ENCODE data around the gene CD38.

The CD38 gene

DNA sequence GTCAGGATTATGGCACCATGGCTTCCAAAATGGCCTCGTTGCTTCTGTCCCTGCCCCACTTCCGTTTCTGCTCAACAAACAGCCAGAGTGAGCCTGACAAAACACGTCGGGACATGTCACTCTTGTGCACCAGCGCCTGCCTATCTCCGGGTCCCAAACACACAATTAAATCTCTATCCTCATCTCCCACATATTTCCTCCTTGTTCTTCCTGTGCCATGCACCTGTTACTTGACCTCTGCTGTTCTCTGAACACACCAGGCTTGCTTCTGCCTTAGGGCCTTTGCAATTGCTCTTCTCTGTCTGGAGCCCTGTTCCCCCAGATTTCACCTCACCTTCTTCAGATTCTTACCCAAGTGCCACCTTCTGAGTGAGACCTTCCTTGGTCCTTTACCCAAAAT lies 12.7 kb upstream of the CD38 start:
- DNase-seq, result peak in 1 of 5 experiments; percentile 17

DNA sequence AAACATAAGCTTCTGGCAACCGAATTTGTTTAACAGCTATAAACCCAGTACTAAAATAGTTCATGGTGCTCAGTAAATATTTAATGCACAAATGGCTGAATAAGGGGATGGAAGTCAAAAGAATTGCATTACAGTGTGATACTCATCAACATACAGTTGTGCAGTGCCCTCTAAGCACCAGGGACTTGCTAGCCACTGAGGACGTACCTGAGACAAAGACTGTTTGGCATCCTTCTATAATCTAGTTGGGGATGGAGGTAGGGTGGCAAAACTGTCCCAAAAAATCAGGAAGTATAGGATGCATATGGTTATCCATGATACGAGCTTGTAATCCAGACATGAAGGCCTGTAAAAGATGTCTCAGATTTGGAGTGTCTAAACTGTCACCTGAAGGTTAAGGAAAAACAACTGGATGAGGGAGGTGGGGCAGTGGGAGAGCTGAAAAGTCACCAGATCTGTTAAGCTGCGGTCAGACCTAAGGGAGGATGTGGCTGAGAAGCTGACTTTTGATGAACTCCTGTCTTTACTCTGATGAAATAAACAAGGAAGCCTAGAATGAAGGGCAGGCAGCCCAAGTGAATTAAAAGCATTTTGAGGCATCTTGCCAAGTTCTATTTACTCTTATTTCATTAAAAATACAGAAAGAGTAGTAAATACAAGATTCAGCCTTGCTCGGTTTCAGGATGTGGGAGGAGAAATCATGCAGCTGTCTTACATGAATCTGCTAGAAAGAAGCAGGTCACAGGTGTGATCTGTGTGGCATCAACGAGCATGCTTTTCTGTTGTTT lies 12.0 kb upstream of the CD38 start:
- peak in 3 of 5 experiments; percentile 24 to 82 (median 56) for DNase-seq

DNA sequence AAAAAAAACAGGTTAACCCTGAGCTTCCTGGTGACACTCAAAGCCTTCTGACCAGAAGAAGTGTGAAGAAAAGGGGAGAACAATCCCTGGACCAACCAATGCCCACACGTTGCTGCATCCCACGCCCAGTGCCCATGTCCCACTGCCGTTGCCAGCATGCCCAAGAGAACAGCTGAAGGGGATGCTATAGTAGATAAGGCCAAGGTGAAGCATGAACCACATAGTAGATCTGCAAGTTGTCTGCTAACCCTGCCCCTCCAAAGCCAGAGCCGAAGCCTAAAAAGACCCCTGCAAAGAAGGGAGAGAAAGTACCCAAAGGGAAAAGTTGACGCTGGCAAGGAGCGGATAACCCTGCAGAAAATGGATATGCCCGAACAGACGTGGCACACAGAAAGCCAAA lies 11.3 kb upstream of the CD38 start:
- no peak for DNase-seq

DNA sequence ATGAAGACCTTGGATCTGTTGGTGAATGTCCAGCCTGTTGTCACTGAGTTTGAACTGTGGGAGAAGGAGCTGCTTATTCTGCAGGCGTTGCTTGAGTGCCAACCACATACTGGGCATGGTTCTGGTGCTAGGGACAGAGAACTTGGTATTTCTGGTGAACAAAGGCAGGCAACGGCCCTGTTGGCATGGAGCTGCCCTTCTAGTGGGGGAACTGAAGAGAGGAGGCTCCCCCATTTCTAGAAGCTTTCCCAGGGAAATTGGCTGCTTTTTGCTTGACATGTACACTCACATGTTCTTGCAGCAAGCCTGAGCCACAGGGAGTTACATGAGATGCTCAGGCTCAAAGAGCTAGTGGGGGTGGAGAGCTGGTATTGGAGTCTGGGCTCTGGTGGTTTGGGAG lies 8.9 kb upstream of the CD38 start:
- no peak for DNase-seq

DNA sequence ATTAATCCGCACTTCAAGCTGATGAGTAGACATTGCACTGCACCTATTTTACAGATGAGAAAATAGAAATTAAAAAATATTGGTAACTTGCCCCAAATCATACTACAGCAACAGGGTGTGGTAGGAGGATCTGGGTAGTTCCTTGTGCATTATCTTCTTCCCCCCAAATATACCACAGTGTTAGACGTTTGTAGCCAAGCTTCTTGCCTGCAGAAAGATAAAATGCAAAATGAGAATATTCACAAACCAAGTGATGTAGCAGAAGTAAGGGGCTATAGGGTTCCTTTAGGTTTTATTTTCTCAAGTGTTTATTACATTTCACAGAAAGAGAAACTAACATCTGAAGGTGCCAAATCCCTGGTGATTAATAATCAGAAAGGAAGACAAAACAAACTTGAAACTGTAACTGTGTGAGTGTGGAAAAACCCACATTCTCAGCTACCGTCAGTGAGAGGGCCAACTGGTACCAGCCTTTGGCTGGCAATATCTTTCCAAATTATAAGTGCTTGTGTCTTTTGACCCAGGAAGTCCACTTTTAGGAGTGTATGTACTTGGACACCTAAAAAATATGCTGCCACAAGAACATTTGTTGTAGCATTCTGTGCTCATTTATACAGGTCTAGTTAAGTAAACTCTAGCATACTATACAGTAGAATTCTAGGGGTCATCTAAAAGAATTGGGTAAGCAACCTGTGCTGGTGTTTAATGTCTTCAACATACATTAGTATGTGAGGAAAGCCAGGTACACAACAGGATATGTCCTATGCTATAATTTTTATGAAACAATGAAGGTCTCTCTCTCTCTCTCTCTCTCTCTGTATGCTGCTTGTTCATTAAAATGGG lies 6.7 kb upstream of the CD38 start:
- peak in 1 of 5 experiments; percentile 77 for DNase-seq

DNA sequence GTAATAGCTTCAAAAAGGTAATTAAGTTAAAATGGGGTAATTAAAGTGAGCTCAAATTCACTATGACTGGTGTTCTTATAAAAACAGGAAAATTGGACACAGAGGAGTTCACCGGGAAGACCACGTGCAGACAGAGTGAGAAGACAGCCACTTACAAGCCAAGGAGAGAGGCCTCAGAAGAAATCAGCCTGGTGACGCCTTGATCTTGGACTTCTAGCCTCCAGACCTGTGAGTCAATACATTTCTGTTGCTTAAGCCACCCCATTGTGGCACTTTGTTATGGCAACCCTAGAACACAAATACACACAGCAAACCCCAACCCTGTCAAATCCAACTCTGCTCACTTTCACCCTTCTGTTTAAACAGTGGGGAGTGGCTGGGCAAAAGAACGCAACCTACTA lies 4.1 kb upstream of the CD38 start:
- peak in 1 of 5 experiments; percentile 44 for DNase-seq

DNA sequence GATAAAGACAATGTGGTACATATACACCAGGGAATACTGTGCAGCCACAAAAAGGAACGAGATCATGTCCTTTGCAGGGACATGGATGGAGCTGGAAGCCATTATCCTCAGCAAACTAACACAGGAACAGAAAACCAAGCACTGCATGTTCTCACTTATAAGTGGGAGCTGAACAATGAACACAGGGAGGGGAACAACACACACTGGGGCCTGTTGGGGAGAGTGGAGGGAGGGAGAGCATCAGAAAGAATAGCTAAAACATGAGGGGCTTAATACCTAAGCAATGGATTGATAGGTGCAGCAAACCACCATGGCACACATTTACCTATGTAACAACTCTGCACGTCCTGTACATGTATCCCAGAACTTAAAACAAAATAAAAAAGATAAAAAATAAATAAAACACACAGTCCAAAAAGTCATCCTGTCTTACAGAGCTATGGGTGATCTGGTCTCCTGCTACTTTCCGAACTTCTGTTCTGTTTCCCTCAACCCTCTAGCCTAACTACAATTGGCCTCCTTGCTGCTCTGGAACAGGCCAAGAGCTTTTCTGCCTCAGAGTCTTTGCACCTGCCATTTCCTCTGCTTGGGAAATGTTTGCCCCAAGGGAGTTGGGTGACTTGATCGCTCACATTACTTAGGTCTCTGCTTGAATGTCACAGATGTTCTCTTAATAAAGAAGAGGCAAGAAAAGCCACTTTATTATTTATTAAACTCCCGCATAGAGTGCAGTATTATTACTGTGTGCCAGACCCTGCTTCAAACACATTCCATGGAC lies 1.1 kb upstream of the CD38 start:
- no peak for DNase-seq

DNA sequence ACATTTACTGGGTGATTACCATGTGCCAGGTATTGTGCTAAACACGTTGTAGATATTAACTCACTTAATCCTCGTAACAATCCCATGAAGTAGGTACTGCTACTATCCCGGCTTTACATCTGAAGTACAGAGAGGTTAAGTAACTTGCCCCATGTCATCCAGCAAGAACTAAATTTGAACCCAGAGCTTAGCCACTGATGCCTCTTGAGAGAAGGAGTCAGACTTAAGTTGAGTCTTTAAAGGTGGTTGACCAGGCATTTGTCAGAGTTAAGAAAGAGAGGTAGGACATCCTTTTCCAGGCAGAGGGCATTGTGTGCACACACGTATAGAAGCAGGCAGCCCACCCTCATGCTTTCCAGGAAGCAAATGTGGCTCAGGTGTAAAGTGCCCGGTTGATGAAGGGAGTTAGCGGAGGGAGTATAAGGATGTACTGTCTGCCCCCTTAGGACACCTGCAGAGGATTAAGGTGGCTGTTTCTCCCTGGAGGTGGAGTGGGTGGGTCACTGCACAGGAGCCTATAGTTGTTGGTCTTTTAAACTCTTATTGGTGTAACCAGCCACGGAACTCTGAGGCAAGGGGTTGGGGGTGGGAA lies 335 bp upstream of the CD38 start:
- no peak for DNase-seq

DNA sequence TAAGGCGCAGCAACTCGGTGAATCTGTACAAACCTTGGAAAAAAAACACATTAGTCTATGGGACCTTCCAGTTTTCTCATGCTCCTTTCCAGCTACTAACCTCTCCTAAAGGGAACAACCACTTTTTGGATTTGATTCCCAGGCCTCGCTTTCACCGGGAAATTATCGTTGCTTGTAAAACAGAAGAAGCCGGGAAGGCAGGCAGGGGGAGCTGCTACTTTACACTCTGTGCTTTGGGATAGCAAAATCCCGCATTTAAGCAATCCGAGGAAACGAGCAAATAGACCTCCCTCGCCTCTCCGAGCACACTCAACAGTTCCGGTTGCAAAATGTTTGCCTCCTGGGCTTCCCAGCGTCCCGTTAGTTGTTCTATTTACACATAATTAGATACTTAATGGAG lies 1.2 kb downstream of the CD38 start:
- DNase-seq, result no peak

DNA sequence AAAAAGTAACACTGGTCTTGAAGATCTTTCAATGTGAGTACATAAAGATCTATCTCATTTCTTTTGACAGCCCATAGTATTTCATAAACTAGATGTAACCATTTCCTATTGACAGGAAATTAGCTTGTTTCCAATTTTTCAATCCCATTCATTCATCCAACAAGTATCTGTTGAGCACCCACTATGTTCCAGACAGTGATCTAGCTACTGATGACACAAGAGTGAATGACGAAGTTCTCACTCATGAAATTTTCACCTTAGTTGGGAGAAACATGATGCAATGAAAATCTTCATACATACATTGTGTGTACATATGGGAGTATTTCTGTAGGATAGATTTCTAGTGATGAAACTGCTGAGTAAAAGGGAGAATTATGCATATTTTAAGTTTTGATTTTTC lies 1.7 kb downstream of the CD38 start:
- DNase-seq, result no peak

DNA sequence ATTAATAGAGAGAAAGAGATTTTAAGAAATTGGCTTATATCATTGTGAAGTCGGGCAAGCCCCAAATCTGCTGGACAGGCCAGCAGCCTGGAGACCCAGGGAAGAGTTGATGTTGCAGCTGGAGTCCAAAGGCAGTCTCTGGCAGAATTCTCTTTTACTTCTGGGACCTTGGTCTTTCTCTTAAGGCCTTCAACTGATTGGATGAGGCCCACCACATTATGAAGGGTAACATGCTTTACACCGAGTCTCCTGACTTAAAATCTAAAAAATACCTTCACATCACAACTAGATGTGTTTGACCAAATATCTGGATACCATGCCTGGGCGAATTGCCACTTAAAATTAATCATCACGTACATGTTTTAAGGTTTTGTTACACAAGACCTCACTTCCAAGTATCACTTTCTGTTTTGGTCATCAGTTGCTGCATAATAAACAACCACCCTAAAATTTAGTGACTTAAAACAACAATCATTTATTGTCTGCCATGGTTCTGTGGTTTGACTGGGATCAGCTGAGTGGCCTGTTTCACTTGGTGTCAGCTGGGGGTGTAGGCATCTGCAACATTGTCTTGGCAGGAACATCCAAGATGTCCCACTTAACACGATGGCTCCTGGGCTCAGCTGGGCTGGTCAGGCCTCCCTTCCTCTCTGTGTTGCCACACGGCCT lies 3.4 kb downstream of the CD38 start:
- DNase-seq, result peak in 1 of 5 experiments; percentile 82

DNA sequence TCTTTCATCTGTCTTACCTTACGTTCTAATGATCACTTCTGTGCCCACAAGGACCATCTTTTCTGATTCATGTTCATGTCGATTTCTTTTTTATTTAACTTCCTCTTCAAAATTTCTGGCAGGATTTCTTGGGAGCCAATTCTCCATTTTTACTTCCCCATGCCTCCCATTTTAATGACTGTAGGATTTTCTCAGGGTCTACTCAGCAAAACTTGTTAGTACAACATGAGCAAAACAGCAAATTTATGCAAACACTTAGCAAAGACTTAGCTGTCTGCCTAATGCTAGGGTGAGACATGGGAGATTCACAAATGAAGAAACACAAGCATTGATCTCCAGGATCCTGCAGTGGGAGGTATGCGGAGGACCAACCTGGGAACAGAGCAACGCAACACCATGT lies 5.5 kb downstream of the CD38 start:
- no peak for DNase-seq

DNA sequence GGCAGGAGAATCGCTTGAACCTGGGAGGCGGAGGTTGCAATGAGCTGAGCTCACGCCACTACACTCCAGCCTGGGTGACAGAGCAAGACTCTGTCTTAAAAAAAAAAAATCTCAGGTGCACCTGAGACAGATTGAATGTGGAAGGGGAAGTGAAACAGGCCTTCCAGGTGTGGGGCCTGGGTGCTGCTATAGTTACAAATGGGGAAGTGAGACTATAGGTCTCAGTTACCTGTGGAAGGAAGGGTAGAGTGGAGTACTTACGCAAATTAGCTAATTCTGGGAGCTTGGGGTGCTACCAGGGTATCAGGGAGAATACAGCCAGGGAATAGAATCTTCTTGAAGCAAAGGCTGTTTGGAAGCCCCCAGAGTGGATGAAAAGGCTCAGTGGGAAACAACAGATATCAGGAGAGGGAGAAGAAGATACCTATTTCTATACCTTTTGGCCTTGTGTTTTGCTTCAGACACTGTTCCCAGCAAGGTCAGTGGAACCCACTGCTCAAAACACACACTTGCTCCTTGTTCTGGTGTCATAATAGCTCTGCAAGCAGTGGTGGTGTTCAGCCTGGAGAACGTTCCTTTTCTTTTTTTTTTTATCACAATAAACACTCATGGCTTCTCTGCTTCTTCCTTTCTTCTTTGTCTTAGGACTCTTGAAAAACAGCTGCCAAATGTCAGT lies 7.0 kb downstream of the CD38 start:
- DNase-seq, result no peak

DNA sequence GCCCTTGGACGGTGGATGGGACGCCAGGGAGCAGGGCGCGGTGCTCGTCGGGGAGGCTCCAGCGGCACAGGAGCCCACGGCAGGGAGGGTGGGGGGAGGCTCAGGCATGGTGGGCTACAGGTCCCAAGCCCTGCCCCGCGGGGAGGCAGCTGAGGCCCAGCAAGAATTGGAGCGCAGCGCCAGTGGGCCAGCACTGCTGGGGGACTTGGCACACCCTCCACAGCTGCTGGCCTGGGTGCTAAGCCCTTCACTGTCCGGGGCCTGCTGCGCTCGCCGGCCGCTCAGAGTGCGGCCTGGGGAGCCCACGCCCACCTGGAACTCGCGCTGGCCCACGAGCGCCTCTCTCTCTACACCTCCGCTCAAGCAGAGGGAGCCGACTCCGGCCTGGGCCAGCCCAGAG lies 8.6 kb downstream of the CD38 start:
- DNase-seq, result no peak

DNA sequence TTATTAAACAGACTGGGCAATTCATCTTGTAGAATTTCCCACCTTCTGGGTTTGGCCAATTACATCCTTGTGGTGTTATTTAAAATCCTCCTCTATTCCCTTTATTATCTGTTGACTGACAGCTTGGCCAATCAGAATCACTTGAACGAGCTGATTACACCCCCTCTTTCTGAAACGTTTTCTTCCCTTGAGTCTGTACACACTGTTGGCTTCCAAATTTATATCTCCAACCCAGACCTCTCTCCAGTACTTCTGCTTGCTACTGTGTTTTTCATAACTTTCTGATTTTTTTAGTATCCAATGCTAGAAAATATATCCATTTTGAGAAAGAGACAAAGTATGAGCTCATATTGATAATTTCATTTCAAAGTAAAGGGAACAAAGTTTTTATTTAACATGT lies 14.8 kb downstream of the CD38 start:
- no peak for DNase-seq

DNA sequence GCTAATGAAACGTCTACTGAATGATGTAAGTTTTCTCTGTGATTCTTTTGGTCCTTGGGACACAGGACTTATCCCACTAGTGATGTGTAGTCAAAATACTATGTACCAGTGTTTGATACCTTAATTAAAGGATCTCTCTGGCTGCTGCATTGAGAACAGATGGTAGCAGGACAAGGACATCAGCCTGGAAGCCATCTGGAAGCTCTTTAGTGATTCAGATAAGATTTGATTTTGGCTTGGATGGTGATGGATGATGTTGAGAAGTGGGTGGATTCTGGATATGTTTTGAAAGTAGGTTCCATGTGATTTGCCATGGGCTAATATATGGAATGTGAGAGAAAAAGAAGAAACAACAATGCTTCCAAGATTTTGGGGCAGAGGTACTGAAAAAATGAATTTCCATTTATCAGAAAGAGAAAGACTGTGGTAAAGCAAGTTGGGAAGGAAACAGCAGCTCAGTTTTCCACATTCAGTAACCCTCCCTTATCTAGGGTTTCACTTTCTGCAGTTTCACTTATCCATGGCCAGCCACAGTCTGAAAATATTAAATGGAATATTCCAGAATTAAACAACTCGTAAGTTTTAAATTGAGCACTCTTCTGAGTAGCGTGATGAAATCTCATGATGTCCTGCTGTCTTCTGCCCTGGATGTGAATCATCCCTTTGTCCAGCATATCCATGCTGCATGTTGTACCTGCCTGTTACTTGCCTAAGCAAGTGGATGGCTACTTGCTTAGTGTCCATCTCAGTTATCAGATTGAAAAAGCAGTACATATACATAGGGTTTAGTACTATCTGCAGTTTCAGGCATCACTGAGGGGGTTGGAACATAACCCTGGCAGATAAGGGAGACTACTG lies 15.6 kb downstream of the CD38 start:
- DNase-seq, result no peak

DNA sequence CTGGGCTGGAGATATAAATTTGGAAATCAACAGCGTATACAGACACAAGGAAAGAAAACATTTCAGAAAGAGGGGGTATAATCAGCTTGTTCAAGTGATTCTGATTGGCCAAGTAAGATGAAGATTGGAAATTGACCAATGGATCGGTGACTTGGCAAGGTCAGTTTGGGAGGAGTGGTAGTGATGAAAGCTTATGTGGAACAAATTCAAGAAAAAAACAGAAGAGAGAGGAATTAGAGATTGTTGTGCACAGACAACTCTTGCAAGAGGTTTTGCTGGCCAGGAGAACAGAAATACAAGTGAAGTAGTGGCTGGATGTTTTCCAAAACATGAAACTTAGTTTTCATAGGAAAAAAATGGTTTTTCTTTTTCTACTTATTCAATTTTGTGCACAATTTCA lies 16.3 kb downstream of the CD38 start:
- no peak for DNase-seq

DNA sequence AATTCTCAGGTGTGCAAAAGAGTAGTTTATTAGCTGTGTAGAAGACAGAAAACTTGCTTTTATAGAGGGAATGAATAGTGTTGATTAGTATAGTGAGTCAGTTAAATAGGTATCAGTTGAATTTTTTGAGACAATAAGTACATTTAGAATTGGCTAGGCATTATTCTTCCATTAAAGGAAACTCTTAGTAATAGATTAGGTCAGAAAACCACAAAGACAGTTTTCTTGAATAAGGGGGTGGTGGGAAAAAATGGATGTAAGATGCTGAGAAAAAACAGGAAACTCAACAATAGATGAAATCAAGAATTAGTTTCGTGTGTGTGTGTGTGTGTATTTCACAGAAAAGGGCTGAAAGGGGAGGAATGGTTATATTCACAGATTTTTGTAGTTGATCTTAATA lies 16.8 kb downstream of the CD38 start:
- peak in 1 of 5 experiments; percentile 6 for DNase-seq

DNA sequence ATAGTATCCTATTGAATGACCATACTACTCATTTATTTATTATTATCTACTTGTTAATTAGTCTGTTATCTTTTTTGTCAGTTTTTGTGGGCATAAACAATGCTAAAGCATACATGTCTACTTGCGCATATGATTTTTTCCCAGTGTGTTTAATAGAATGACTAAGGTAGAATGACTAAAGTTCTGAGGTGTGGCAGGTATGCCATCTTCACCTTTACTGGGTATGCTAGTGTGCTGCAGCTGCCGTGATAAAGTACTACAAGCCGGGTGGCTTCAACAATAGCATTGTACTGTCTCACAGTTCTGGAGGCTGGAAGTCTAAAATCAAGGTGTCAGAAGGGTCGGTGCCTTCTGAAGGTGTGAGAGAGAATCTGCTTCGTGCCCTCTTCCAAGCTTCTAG lies 19.2 kb downstream of the CD38 start:
- DNase-seq, result no peak

DNA sequence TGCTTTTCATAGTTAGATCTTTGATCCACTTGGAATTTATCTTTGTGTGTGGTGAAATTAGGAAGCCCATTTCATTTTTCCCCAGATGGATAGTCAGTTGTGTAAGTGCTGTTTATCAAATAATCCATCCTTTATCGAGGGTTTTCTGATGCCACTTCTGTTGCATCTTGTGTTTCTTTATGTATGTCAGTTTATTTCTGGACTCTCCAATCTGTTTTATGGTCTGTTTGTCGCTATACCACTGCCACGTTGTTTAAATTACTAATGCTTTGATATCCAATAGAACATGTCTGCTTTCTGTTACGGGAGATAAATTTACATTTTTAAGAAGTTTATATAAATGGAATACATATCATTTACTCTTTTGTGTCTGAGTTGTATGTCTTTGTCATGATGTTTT lies 21.0 kb downstream of the CD38 start:
- DNase-seq, result no peak

DNA sequence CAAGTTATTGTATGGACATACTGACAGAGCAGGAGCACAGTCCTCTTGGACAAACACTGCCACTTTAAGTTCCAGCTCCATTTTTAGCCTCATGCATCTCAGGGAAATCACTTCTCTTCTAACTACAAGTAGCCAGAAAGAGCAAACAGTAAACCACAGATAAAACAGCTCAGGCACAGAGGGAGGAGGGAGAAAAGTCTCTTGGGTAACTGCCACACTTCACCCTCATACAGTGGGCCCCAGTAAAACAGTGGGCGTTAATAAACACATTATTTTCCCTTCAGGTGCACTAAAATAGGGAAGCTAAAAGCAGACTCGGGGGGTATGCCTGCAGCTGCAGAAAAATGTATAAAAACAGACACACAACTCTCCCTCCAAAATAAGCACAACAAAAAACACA lies 21.6 kb downstream of the CD38 start:
- DNase-seq, result no peak

Data from T-helper 2 cell (primary cell).